Endothelial cell of umbilical vein (primary cell): Measurements from ENCODE around the gene HRK. TPM values are rescaled to one million over a fixed set of nuclear protein-coding genes. Genes with fewer than 3 reads are reported as not detected.

ENCODE experiments used
- BruUV-seq: library from RNA; stranded (reverse); fragments of 400-500 nt; replicated peaks from 2 replicates; lab custom pipeline; 2021; lab: Mats Ljungman, UMichigan
- CTCF ChIA-PET: fragments of 300-600, 350-600 bp; sonication (Branson Sonifier 250); formaldehyde crosslinking; loops from one replicate; lab custom pipeline; 2021; ENCODE audit warnings: antibody characterized with exemption, inconsistent platforms; lab: Charles Lee
- POLR2A ChIA-PET: fragments of 300-600, 350-600 bp; sonication (Branson Sonifier 250); formaldehyde crosslinking; loops from one replicate; lab custom pipeline; 2021; ENCODE audit warnings: antibody characterized with exemption, inconsistent platforms; lab: Charles Lee
- DNase-seq: peaks from one replicate; pipeline ENCODE4 v3.0.0-alpha.2; 2011; ENCODE audit warnings: low read depth, low spot score
- FAIRE-seq: peaks from 2 replicates; lab custom pipeline; 2011; peaks lifted over from hg19 to GRCh38; lab: Jason Lieb, UNC
- H2AFZ ChIP-seq: 2 replicates; pipeline ENCODE4 v1.6.0; 2012; ENCODE audit warnings: low read depth, low read length, control low read depth, inconsistent platforms
- H3K27ac ChIP-seq: 2 replicates; pipeline ENCODE4 v1.5.1; 2011; ENCODE audit warnings: low read depth, mild to moderate bottlenecking, control low read depth, low read length, moderate library complexity; ENCODE audit not compliant: insufficient read depth
- H3K27me3 ChIP-seq, 2 experiments: 2 replicates each; pipeline versions ENCODE4 v1.6.0 to v1.6.1; 2011; ENCODE audit warnings: low read length in 2 of 2, mixed read lengths in 1 of 2; ENCODE audit not compliant: control insufficient read depth in 2 of 2, insufficient read depth in 2 of 2
- H3K36me3 ChIP-seq, 2 experiments: 2 replicates in 1 of 2; 3 replicates in 1 of 2; pipeline ENCODE4 v1.5.1; 2011; ENCODE audit warnings: low read length in 2 of 2, mild to moderate bottlenecking in 1 of 2, moderate library complexity in 1 of 2; ENCODE audit not compliant: control insufficient read depth in 2 of 2, insufficient read depth in 2 of 2; ENCODE audit errors: extremely low read depth in 1 of 2
- H3K4me1 ChIP-seq: 3 replicates; pipeline ENCODE4 v1.5.1; 2011; ENCODE audit warnings: mild to moderate bottlenecking, low read length; ENCODE audit not compliant: control insufficient read depth, insufficient read depth; ENCODE audit errors: extremely low read depth
- H3K4me2 ChIP-seq: 2 replicates; pipeline ENCODE4 v1.6.1; 2011; ENCODE audit warnings: low read length, control low read depth, mixed read lengths; ENCODE audit not compliant: insufficient read depth
- H3K4me3 ChIP-seq, 3 experiments: fragments of 200-600 bp in 1 of 3; sonication (generic), shearing (Covaris generic) in 1 of 3; replicated peaks in 1 of 3; 2 replicates each; pipeline ENCODE4 v1.5.1; 2011 to 2016; ENCODE audit warnings: control low read depth in 3 of 3, low read length in 3 of 3, mild to moderate bottlenecking in 2 of 3, inconsistent platforms in 1 of 3, low read depth in 1 of 3, moderate library complexity in 1 of 3; ENCODE audit not compliant: insufficient read depth in 1 of 3
- H3K79me2 ChIP-seq: 2 replicates; pipeline ENCODE4 v1.6.0; 2012; ENCODE audit warnings: low read length, inconsistent platforms; ENCODE audit not compliant: control insufficient read depth, insufficient read depth
- H3K9ac ChIP-seq: replicated peaks from 2 replicates; pipeline ENCODE3; 2011; ENCODE audit warnings: low read length, control low read depth; ENCODE audit not compliant: insufficient read depth; ENCODE audit errors: extremely low read depth
- H3K9me1 ChIP-seq: replicated peaks from 3 replicates; pipeline ENCODE4 v1.6.0; 2011; ENCODE audit warnings: mild to moderate bottlenecking, low read length; ENCODE audit not compliant: control insufficient read depth, insufficient read depth; ENCODE audit errors: extremely low read depth
- H3K9me3 ChIP-seq: replicated peaks from 2 replicates; pipeline ENCODE4 v1.5.1; 2012; ENCODE audit warnings: low read length, inconsistent platforms; ENCODE audit not compliant: control insufficient read depth, insufficient read depth
- H4K20me1 ChIP-seq: replicated peaks from 2 replicates; pipeline ENCODE3; 2011; ENCODE audit warnings: mild to moderate bottlenecking, low read length; ENCODE audit not compliant: control insufficient read depth, insufficient read depth; ENCODE audit errors: extremely low read depth
- EZH2 ChIP-seq: IDR thresholded peaks from 2 replicates; pipeline ENCODE4 v1.6.1; 2012; ENCODE audit warnings: borderline replicate concordance, low read depth, mild to moderate bottlenecking, moderate library complexity, low read length, inconsistent platforms; ENCODE audit not compliant: severe bottlenecking
- FOS ChIP-seq: IDR thresholded peaks from 2 replicates; pipeline ENCODE4 v1.6.1; 2011; ENCODE audit warnings: mild to moderate bottlenecking, low read length, moderate library complexity, borderline replicate concordance; ENCODE audit not compliant: insufficient read depth
- GATA2 ChIP-seq: IDR thresholded peaks from 2 replicates; pipeline ENCODE4 v1.7.0; 2011; ENCODE audit warnings: low read depth, mild to moderate bottlenecking, moderate library complexity, mixed read lengths, low read length; ENCODE audit not compliant: insufficient read length, insufficient read depth
- JUN ChIP-seq: IDR thresholded peaks from 2 replicates; pipeline ENCODE4 v1.6.1; 2011; ENCODE audit warnings: borderline replicate concordance, low read depth; ENCODE audit not compliant: insufficient read length, insufficient read depth
- MYC ChIP-seq: IDR thresholded peaks from one replicate; pipeline ENCODE4 v1.6.1; 2011; ENCODE audit warnings: mild to moderate bottlenecking, low read depth, low read length
- POLR2A ChIP-seq: IDR thresholded peaks from 2 replicates; pipeline ENCODE4 v1.6.1; 2012; ENCODE audit warnings: low read depth, mild to moderate bottlenecking, control low read depth, low read length
- POLR2AphosphoS5 ChIP-seq: IDR thresholded peaks from 2 replicates; pipeline ENCODE4 v1.6.1; 2012; ENCODE audit warnings: low read depth, mild to moderate bottlenecking, control low read depth, low read length, moderate library complexity; ENCODE audit not compliant: insufficient read depth
- dilution Hi-C: fragments of 300-500 bp; cut with MboI; formaldehyde crosslinking; loops from one replicate; pipeline ENCODE4 v1.15.0; 2019; ENCODE audit warnings: low sequenced_read_pairs; ENCODE audit not compliant: extremely low pct_ligation_motif_present
- intact Hi-C: fragments of 100-400 bp; cut with micrococcal nuclease; formaldehyde crosslinking; loops from one replicate; pipeline ENCODE4 v1.10.0; 2022
- polyA plus RNA-seq, 4 experiments: library from polyadenylated mRNA; depleted of rRNA in 3 of 4; stranded (reverse) in 3 of 4; unstranded in 1 of 4; fragments of >200 nt; gene quantifications; 2 replicates each; pipeline versions ENCODE4 v1.2.1 to v1.2.3, GENCODE V29; 2011 to 2012; ENCODE audit warnings: missing spikeins in 1 of 4
- total RNA-seq: library from RNA; stranded (reverse); gene quantifications from 2 replicates; pipeline ENCODE4 v1.2.3, GENCODE V29; 2021
- TF ChIP-seq, protein P1 (sequence below): IDR thresholded peaks from 2 replicates; pipeline ENCODE4 v1.6.1; 2011; ENCODE audit not compliant: insufficient read depth, insufficient read length
- TF ChIP-seq, protein P2 (sequence below), 2 donors: IDR thresholded peaks; 1 replicate in 1 of 2; 2 replicates in 1 of 2; pipeline ENCODE4 v1.5.1; 2011; ENCODE audit warnings: low read length in 2 of 2, mild to moderate bottlenecking in 2 of 2, moderate library complexity in 2 of 2, control low read depth in 1 of 2, inconsistent platforms in 1 of 2, low read depth in 1 of 2; ENCODE audit not compliant: insufficient read depth in 1 of 2; ENCODE audit errors: extremely low read depth in 1 of 2

HRK gene
- total and polyA plus RNA-seq, 2 donors (not counting 3 experiments of a cell fraction or from before 2014, with no cell fraction given): not detected

- Histone ChIP-seq H3K36me3 (no peaks in the 10 kb centered on the region), H3K4me3 (no peak overlapping the region), H3K4me1 (no peaks in the 10 kb centered on the region), H3K27me3 (peaks cover 0 to 4% of the 10 kb centered on the region in 2 experiments), H4K20me1 (no peaks in the 10 kb centered on the region), H3K79me2 (no peaks in the 10 kb centered on the region), H3K9me3 (no peaks in the 10 kb centered on the region), H3K27ac (no peak overlapping the region), H3K4me2 (no peak overlapping the region), H2AFZ (no peak overlapping the region), H3K9ac (no peak overlapping the region), H3K9me1 (no peaks in the 10 kb centered on the region)
- intact Hi-C loops (no loop called here), dilution Hi-C loops (no loop called here)
- TF ChIP-seq JUN (no peak), GATA2 (no peak), EZH2 (no peak), FOS (no peak), MYC (no peak), POLR2A (no peak), POLR2AphosphoS5 (no peak)
- TF ChIP-seq, protein P1, sequence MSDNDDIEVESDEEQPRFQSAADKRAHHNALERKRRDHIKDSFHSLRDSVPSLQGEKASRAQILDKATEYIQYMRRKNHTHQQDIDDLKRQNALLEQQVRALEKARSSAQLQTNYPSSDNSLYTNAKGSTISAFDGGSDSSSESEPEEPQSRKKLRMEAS: no peak
- TF ChIP-seq, protein P2, sequence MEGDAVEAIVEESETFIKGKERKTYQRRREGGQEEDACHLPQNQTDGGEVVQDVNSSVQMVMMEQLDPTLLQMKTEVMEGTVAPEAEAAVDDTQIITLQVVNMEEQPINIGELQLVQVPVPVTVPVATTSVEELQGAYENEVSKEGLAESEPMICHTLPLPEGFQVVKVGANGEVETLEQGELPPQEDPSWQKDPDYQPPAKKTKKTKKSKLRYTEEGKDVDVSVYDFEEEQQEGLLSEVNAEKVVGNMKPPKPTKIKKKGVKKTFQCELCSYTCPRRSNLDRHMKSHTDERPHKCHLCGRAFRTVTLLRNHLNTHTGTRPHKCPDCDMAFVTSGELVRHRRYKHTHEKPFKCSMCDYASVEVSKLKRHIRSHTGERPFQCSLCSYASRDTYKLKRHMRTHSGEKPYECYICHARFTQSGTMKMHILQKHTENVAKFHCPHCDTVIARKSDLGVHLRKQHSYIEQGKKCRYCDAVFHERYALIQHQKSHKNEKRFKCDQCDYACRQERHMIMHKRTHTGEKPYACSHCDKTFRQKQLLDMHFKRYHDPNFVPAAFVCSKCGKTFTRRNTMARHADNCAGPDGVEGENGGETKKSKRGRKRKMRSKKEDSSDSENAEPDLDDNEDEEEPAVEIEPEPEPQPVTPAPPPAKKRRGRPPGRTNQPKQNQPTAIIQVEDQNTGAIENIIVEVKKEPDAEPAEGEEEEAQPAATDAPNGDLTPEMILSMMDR (IDR thresholded peaks at IDR 0.05; ENCODE audit: extremely low read depth in 1 of 2, insufficient read depth in 1 of 2, low read depth in 1 of 2, low read length in 2 of 2): no peak
- FAIRE-seq (no peak), DNase-seq (no peak)
- POLR2A ChIA-PET: no interaction called here
- CTCF ChIA-PET: interaction anchor here (0.5 to 1.0 kb wide), 2 partner anchors 15 to 197 kb away, joined by 4 read pairs; no protein-coding TSS in a partner anchor
- no TSS peak for BruUV-seq
Measured at GRCh38 chr12:116897476-116897875, 16.2 kb upstream of the HRK start.
